ENCODE measurements around the gene UNKL.

The UNKL gene

DNA sequence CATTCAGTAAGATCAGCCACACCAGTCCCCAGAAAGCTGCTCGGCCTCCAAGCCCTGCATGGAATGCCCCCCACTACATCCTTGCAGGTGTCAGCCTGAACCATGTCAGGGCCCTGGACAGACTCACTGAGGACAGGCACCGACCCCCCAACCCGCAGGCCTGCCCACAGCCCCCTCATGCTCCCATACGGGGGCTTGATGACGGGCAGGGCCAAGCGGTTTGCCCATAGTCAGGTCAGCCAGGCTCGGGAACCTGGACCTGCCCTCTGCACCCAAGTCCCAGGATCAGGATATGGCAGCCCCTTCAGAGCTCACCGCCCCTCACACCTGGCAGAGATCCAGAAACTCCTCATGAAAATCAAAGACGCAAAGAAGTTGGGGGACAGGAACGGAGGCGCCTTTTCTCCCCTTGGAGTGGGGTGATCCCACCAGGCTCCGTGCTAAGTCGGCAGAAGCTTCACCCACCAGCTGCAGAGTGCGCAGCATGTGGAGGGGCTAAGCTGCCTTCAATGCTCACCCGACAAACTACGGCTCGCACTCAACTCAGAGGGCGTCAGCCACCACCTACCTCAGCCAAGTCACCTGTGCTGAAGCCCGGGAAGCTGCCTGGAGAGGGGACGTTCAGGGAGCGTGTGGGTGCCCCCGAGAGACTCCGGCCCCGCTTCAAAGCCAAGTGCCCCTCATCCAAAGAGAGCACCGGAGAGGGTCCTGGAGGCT lies 36.3 kb downstream of the UNKL start:
- Mint-ChIP-seq H3K4me3 (peak overlapping the region; percentile 66 to 76), H3K36me3 (ENCODE audit: insufficient read depth) (peaks cover 42% of the 10 kb centered on the region), H3K27ac (peak overlapping the region; percentile 78 to 93), H3K4me1 (ENCODE audit: low read depth in 2 of 2) (peaks cover 16 to 18% of the 10 kb centered on the region in 2 donors), H3K27me3 (no peaks in the 10 kb centered on the region), H3K9me3 (no peaks in the 10 kb centered on the region)
- DNase-seq (no peak), ATAC-seq (replicated peaks) (no peak)

GRCh38 chr16:1377406-1378010 lies 37.0 kb downstream of the UNKL start:
- H3K4me3 Mint-ChIP-seq: peak overlapping the region in 1 of 2 donors; percentile 76
- peak overlapping the region in 1 of 2 donors; percentile 78 for H3K27ac Mint-ChIP-seq
- peaks cover 35% of the 10 kb centered on the region for H3K36me3 Mint-ChIP-seq (ENCODE audit: insufficient read depth)
- no peak for DNase-seq
- H3K27me3 Mint-ChIP-seq: no peaks in the 10 kb centered on the region
- H3K9me3 Mint-ChIP-seq: no peaks in the 10 kb centered on the region
- peaks cover 16 to 18% of the 10 kb centered on the region in 2 donors for H3K4me1 Mint-ChIP-seq (ENCODE audit: low read depth in 2 of 2)
- no peak for ATAC-seq (replicated peaks)

DNA sequence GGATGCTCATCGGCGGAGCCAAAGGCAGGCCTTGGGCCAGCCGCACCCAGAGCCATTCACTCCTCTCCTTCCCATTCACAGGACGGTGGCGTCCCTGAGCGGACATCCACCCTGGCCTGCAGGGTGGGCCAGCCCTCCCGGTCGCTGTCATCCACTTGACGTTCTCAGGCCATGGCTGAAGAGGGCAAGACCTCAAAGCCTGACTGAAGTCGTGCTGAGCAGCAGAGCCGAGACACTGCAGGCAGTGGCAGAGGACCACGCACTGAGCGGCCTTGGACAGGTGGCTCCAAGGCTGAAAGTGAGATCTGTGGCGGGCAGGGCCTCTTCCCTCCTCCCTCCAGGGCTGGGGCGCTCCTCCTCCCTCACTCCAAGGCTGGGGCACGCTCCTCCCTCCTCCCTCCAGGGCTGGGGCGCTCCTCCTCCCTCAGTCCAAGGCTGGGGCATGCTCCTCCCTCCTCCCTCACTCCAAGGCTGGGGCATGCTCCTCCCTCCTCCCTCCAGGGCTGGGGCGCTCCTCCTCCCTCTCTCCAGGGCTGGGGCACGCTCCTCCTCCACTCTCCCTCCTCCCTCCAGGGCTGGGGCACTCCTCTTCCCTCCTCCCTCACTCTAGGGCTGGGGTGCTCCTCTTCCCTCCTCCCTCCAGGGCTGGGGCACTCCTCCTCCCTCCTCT lies 38.6 kb downstream of the UNKL start:
- Mint-ChIP-seq H3K27me3 (no peaks in the 10 kb centered on the region), H3K36me3 (ENCODE audit: insufficient read depth) (peaks cover 34% of the 10 kb centered on the region), H3K9me3 (no peaks in the 10 kb centered on the region), H3K4me1 (ENCODE audit: low read depth in 2 of 2) (peaks cover 16 to 18% of the 10 kb centered on the region in 2 donors), H3K27ac (peak overlapping the region in 1 of 2 donors; percentile 72), H3K4me3 (no peak overlapping the region)
- ATAC-seq (replicated peaks) (no peak), DNase-seq (no peak)

GRCh38 chr16:1375298-1375640 lies 39.2 kb downstream of the UNKL start:
- H3K27me3 Mint-ChIP-seq: no peaks in the 10 kb centered on the region
- peaks cover 34% of the 10 kb centered on the region for H3K36me3 Mint-ChIP-seq (ENCODE audit: insufficient read depth)
- no peaks in the 10 kb centered on the region for H3K9me3 Mint-ChIP-seq
- DNase-seq (no peak), ATAC-seq (replicated peaks) (no peak)
- no peak overlapping the region for H3K27ac Mint-ChIP-seq
- H3K4me1 Mint-ChIP-seq (ENCODE audit: low read depth in 2 of 2): peaks cover 14 to 17% of the 10 kb centered on the region in 2 donors
- H3K4me3 Mint-ChIP-seq: no peak overlapping the region

DNA sequence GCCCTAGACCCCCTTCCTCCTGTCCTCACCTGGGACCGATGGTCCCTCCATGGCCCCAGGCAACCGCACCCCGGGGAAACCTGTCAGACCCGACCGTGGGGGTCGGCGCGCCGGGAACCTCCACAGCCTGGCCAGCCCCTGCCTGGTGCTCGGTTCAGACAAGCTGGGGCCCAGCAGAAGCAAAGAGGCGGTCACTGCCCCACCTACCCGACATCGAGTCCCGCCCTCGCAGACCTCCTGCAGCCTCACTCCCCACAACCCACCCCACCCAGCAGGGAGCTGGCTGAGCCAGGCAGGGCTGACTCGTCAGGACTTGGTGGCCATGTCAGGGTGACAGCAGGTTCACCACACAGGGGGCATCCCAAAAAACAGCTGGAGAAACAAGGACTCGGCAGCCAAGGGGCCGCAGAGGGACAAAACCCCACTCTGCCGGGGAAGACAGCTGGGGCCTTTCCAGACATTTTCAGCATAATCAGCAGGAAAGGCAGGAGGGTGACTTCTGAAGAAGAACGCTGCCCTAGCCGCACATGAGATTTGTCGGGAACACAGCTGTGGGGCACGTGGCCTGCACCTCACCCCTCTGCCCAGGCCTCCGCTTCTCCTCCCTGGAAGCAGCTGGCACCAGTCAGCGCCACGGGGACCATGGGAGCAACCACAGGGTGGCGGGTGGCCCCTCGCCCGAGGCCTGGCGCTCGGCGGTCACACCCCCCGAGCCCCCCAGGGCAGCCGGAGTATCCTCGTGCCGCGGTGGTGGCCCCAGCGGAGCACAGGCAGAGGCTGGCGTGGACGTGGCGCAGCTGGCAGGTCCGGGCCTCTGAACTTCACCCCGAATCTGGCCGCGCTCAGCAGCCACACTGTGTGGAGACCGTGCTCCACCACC lies 39.8 kb downstream of the UNKL start:
- ATAC-seq (replicated peaks): no peak
- no peak overlapping the region for H3K4me3 Mint-ChIP-seq

GRCh38 chr16:1372292-1372950 lies 42.1 kb downstream of the UNKL start:
- no peak overlapping the region for H3K27ac Mint-ChIP-seq
- H3K9me3 Mint-ChIP-seq: no peaks in the 10 kb centered on the region
- ATAC-seq (replicated peaks): no peak
- H3K27me3 Mint-ChIP-seq: no peaks in the 10 kb centered on the region
- H3K4me1 Mint-ChIP-seq (ENCODE audit: low read depth in 2 of 2): peaks cover 0 to 3% of the 10 kb centered on the region in 2 donors
- no peak overlapping the region for H3K4me3 Mint-ChIP-seq
- peaks cover 29% of the 10 kb centered on the region for H3K36me3 Mint-ChIP-seq (ENCODE audit: insufficient read depth)
- no peak for DNase-seq

More for the DNA sequence above, 39.8 kb downstream of the UNKL start:
- H3K36me3 Mint-ChIP-seq (ENCODE audit: insufficient read depth): peaks cover 28% of the 10 kb centered on the region
- no peaks in the 10 kb centered on the region for H3K27me3 Mint-ChIP-seq
- peak overlapping the region in 1 of 2 donors; percentile 17 for H3K27ac Mint-ChIP-seq
- H3K9me3 Mint-ChIP-seq: no peaks in the 10 kb centered on the region
- H3K4me1 Mint-ChIP-seq (ENCODE audit: low read depth in 2 of 2): peaks cover 9 to 13% of the 10 kb centered on the region in 2 donors
- DNase-seq: no peak

DNA sequence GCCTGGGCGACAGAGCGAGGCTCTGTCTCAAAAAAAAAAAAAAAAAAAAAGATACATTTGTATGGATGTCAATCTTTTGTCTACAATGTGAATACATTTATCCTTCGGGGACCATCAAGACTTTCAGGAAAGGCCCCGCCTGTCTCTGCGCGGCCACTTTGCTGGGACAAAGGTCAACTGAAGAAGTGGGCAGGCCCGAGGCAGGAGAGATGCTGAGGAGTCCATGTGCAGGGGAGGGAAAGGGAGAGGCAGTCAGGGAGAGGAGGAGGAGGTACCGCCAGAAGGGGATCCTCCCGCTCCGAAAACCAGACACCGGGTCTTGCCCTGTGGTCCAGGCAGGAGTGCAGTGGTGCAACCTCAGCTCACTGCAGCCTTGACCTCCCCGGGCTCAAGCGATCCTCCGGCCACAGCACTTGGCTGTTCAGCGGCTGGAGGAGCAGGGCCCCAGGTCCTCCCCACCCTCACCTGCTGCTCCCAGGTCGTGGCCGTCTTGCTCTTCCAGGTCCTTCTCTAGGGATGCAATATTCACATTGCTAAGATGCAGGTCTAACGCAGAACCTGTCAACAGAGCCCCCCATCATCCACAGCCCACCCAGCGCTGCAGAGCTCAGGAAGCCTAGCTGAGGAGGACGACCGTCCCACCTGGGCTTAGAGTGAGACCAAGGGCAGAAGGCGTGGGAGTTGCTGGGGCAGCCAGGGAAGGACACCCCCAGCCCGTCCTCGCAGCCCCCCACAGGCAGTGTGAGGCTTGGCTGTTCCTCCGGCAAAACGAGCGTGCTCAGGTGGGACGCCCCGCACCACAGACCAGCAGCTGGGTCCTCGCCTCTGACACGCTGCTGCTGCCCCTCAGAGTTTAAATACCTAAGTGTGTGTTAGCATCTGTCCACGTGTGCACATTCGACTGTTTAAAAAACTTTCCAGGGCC lies 43.2 kb downstream of the UNKL start:
- no peak for DNase-seq
- no peaks in the 10 kb centered on the region for H3K9me3 Mint-ChIP-seq
- H3K4me1 Mint-ChIP-seq (ENCODE audit: low read depth in 2 of 2): peaks cover 0 to under 1% of the 10 kb centered on the region in 2 donors
- peak overlapping the region in 1 of 2 donors; percentile 23 for H3K27ac Mint-ChIP-seq
- peaks cover 30% of the 10 kb centered on the region for H3K36me3 Mint-ChIP-seq (ENCODE audit: insufficient read depth)
- no peaks in the 10 kb centered on the region for H3K27me3 Mint-ChIP-seq
- ATAC-seq (replicated peaks): no peak
- H3K4me3 Mint-ChIP-seq: no peak overlapping the region

DNA sequence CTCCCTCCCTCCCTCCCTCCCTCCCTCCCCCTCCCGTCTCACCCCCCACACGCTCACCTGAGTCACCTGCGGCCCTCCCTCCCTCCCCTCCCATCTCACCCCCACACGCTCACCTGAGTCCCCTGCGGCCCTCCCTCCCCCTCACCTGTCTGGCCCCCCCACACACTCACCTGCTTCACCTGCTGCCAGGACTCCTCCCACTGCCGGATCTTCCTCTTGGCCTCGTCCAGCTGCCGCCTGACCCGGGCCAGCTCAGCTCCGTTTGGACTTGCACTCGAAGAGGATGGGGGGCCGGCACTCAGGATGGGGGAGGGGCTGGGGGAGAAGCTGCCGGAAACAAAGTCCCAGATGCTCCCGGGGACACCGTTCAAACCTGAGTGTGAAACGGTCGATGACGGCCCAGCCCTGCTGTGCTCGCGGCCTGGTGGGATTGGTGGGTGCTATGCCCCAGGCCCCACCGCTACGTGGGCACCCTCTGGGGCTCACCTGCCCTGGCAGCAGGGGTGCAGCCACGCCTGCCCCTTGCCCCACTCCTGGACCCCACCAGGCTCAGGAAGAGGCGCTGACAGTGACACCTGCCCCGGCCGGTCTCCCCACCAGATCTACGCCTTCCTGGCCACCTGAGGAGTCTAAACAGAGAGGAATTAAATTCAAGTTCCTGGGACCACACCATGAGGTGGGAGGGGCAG lies 46.9 kb downstream of the UNKL start:
- H3K9me3 Mint-ChIP-seq: no peaks in the 10 kb centered on the region

DNA sequence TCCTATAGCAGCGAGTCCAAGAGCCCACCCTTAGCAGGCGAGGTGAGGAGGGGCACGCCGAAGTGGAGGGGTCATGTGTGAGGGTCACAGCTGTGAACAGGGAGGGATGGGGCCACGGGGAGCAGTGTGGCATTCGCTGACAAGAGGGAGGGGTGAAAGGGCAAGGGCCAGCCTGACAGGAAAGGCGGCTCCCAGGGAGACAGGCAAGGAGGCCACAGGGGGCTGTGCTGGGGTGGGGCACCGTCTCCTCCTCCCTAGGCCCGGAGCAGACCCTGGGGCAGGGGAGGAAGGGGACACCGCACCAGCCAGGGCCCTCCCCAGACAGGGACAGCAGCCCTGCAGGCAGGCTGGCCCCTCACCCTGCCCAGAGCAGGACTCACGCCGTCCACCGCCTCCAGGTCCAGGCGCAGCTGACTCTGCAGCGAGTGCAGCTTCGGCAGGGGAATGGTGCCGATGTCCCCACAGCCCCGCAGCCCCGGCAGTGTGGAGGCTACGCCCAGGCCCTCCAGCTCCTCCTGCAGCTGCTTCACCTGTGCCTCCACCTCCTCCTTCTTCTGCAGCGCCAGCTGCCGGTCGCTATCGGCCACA lies 47.7 kb downstream of the UNKL start:
- Mint-ChIP-seq H3K4me1 (ENCODE audit: low read depth in 2 of 2) (peaks cover 3 to 4% of the 10 kb centered on the region in 2 donors), H3K9me3 (no peaks in the 10 kb centered on the region), H3K27me3 (no peaks in the 10 kb centered on the region), H3K27ac (peak overlapping the region in 1 of 2 donors; percentile 79), H3K4me3 (no peak overlapping the region), H3K36me3 (ENCODE audit: insufficient read depth) (peaks cover 55% of the 10 kb centered on the region)
- DNase-seq: no peak
- ATAC-seq (replicated peaks): no peak

More for the DNA sequence above, 46.9 kb downstream of the UNKL start:
- Mint-ChIP-seq H3K27ac (no peak overlapping the region), H3K36me3 (ENCODE audit: insufficient read depth) (peaks cover 58% of the 10 kb centered on the region), H3K4me1 (ENCODE audit: low read depth in 2 of 2) (peaks cover 3 to 4% of the 10 kb centered on the region in 2 donors), H3K27me3 (no peaks in the 10 kb centered on the region), H3K4me3 (no peak overlapping the region)
- no peak for ATAC-seq (replicated peaks)
- no peak for DNase-seq

DNA sequence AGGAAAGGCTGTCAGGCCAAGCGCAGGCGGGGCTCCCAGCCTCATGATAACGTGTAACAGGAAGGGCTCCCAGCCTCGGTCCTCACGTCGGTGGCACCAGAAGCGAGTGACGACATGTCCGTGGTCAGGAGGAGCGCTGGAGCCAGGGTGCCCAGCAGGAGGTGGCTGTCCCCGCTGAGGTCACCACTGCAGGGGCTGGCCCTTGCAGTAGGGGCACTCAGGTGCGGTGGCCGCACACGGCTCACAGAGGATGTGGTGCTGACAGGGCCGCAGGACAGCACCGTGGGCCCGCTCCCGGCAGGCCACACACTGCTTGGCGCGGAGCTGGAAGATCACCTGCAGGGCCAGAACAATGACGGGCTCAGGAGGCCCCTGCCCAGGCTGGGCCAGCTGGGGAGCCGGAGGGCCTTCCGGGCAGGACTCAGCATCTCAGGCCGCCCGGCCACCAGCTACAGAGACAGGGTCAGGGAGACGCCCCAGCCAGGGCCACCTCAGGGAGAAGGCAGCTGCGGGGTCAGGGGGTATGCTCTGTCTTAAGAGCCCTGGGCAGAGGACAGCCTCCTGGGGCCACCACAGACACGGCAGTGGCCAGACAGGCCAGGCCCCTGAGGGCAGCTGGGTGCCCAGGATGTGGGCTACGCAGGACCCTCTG lies 48.3 kb downstream of the UNKL start:
- H3K9me3 Mint-ChIP-seq: no peaks in the 10 kb centered on the region
- peaks cover 3 to 4% of the 10 kb centered on the region in 2 donors for H3K4me1 Mint-ChIP-seq (ENCODE audit: low read depth in 2 of 2)
- peaks cover 56% of the 10 kb centered on the region for H3K36me3 Mint-ChIP-seq (ENCODE audit: insufficient read depth)
- no peak for DNase-seq
- no peak for ATAC-seq (replicated peaks)
- no peak overlapping the region for H3K4me3 Mint-ChIP-seq
- H3K27ac Mint-ChIP-seq: peak overlapping the region in 1 of 2 donors; percentile 79
- H3K27me3 Mint-ChIP-seq: no peaks in the 10 kb centered on the region

GRCh38 chr16:1364510-1364909 lies 50.0 kb downstream of the UNKL start:
- H3K27ac Mint-ChIP-seq: no peak overlapping the region

More at GRCh38 chr16:1364510-1364909, 50.0 kb downstream of the UNKL start:
- H3K27me3 Mint-ChIP-seq: no peaks in the 10 kb centered on the region
- ATAC-seq (replicated peaks): no peak
- H3K9me3 Mint-ChIP-seq: no peaks in the 10 kb centered on the region
- H3K36me3 Mint-ChIP-seq (ENCODE audit: insufficient read depth): peaks cover 52% of the 10 kb centered on the region
- no peak overlapping the region for H3K4me3 Mint-ChIP-seq
- no peak for DNase-seq
- peaks cover 3 to 4% of the 10 kb centered on the region in 2 donors for H3K4me1 Mint-ChIP-seq (ENCODE audit: low read depth in 2 of 2)

All from effector memory CD8-positive, alpha-beta T cell (primary cell).